ENCODE data around the gene TSPAN17.

The TSPAN17 gene

DNA sequence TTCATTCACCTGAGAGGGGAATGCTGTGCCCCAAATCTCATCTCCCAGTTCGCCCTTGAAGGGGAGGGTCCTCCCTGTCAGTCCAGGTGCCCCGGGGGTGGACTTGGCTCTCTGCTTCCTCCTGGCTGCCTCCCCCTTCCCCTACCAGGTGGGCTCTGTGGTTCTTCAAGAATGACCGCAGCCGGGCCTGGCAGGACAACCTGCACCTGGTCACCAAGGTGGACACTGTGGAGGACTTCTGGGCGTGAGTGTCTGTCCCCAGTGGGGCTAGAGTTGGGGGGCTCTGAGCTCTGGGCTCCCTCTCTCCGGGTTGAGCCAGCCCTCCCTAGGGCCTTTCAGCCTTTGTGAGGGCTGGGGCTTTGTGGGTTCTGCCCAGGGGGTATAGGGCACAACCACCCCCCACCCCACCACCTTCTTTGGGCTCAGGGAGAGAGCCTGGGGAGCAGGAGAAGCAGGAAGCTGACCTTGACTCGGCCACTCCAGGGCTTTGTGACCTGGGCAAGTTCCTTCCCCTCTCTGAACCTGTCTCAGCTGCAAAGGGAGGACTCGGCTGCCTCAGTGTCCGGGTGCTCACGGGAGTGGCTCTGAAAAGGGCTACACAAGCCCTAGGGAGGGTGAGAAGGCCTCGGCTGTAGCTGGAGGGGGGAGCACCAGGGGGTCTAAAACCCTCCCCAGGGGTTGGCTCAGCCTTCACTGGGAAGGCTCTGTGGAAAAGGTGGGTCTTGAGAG, 3.6 kb upstream of the TSPAN17 start:
- no peak for DNase-seq

GRCh38 chr5:176644294-176644693, 3.0 kb upstream of the TSPAN17 start:
- DNase-seq, result no peak

DNA sequence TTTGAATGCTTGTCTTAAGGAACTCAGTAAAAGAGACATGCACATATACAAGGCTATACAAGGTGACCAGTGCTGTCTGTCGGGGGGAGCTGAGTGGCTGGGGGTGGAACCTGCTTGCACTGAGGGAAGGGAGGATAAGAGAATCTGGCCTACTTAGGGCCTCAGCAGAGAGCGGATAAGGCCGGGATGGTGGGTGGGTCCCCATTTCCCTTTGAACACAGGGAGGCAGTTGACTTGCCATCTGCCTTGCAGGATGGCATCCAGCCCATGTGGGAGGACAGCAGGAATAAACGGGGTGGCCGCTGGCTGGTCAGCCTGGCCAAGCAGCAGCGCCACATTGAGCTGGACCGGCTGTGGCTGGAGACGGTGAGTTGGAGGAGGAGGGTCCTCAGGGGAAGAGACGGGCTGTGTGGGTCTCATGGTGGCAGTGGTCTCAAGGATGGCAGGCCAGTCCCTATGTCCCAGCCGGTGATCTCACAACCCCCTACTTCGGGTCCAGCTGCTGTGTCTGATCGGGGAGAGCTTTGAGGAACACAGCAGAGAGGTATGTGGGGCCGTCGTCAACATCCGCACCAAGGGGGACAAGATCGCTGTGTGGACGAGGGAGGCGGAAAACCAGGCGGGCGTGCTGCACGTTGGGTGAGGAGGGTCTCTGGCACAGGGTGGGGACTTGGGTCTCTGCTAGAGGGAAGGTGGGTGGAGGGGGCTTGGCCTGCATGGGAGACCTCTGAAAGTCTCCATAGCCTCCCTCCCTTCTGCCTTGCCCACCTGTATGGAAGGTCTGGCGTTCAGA, 2.2 kb upstream of the TSPAN17 start:
- no peak for DNase-seq

- no peak for DNase-seq
Measured at GRCh38 chr5:176646049-176646706, 1.1 kb upstream of the TSPAN17 start.

GRCh38 chr5:176646707-176647029, 616 bp upstream of the TSPAN17 start:
- no peak for DNase-seq

DNA sequence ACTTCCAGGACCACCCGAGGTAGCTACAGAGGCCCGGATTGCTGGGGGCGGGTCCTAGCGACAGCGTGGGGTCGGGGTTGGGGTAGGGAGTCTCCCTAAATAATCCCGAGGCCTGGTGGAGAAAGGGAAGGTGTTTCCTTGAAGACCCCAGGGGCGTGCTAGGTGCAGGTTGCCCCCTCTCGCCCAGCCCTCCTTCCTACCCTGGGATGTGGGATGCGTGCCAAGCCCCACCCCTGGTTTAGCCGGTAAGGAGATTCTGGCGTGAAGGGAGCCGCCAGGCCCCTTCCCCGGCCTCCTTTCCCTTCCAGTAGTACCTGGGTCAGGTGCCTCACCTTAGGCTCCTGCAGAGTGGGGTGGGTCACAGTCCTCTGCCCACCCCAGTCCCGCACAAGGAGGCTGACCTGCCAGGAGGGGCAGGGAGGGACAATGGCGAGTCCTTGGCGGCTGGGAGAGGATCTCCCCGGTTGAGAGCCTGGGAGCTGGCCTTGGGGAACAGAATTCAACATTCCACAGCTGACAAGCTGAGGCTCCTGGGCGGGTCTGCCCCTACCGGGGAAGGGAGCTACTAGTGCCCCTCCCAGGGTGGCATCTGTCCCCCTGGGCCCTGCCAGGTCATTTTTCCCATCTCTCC, 674 bp downstream of the TSPAN17 start:
- peak; percentile 81 for DNase-seq

DNA sequence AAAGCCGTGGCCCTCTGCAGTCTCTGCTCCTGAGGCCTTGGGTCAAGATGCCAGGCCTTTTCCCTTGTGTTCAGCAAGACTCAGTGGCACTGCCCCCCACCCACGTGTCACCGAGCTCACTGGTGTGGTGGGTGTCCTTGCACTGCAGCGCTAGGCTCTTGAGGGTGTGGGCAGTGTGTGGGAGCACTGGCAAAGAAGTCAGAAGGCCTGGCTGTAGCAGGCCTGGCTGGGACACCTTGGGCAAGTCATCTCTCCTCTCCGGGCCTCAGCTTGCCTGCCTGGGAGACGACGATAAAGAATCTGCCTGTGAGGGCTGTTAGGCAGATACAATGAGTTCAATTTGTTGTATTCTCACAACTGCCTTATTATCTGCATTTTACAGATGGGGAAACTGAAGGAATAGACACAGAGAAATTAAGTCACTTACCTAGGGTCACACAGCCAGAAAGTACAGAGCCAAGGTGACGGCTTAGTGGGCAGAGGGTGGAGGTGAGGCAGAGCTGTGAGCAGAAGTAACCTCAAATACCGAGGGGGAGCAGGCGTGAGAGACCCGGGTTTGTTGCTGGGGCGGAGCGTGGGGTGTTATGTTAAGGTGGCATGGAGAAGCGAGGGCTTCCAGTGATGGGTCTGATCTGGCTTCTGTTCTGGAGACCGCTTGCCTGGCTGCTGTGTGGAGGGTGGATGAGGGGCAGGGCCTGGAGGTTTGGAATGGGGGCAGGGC, 1.4 kb downstream of the TSPAN17 start:
- no peak for DNase-seq

GRCh38 chr5:176650354-176650884, 3.1 kb downstream of the TSPAN17 start:
- DNase-seq, result no peak

- DNase-seq, result no peak
Measured at GRCh38 chr5:176651472-176651980, 4.2 kb downstream of the TSPAN17 start.

GRCh38 chr5:176652136-176652535, 4.9 kb downstream of the TSPAN17 start:
- no peak for DNase-seq

GRCh38 chr5:176653401-176654385, 6.4 kb downstream of the TSPAN17 start:
- no peak for DNase-seq

DNA sequence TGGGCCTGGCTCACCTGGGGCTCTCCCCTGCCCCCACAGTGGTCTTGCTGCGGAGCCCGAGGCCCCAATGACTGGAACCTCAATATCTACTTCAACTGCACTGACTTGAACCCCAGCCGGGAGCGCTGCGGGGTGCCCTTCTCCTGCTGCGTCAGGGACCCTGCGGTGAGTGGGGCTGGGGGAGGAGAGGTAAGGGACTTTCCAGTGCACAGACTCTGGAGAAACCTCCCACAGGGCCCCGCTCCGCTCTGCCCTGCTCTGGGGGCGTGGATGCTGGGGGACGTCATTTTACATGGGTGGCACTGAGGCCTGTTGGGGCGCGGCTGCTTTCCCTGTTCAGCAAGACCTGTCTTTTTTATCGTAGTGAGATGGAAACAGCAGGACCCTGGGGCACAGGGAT, 7.6 kb downstream of the TSPAN17 start:
- DNase-seq, result no peak

- no peak for DNase-seq
Measured at GRCh38 chr5:176656467-176656990, 9.2 kb downstream of the TSPAN17 start.

DNA sequence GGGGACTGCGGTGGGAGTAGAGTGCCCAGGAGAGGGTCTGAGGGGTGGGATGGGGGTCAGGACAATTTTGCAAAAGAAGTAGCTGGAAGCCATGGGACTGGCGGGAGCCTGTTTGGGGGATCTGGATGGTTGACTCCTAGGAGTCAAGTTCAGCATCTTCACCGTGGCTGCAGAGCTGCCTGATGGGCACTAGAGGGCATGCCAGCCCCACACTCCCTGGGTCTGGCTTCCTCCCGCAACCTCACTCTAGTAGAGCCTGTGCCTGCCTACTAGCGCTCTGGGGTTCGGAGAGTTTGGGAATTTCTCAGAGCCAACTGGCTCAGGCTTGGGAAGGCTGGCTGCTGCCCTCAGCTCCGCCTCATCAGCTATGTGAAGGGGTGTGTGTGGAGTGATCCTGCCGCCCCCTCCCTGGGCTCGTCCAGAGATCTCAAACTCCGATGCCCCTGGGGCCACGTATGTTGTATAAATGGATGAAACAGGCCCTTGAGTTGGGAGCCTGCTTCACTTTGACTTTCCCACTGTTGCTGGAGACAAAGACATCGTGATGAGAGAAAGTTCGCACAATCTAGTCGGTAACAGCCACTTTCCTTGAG, 10.8 kb downstream of the TSPAN17 start:
- DNase-seq, result peak; percentile 82

- DNase-seq, result no peak
Measured at GRCh38 chr5:176658817-176659511, 11.7 kb downstream of the TSPAN17 start.

DNA sequence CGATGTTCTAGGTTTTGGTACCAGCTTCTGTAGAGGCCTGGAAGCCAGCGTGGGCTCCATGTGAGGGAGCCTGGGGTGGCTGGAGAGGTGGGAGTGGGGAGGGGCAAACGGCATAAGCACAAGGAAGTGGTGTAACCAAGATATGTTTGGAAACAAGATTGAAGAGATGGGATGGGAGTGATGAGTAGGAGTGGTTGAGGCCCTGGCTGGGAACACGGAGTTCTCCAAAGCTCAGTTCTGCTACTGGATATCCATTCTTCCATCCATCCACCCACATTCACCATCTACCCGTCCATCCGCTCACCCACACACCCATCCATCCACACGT, 12.2 kb downstream of the TSPAN17 start:
- DNase-seq, result no peak

GRCh38 chr5:176659860-176660461, 12.7 kb downstream of the TSPAN17 start:
- no peak for DNase-seq

GRCh38 chr5:176660530-176660859, 13.2 kb downstream of the TSPAN17 start:
- no peak for DNase-seq

GRCh38 chr5:176660860-176661641, 13.8 kb downstream of the TSPAN17 start:
- DNase-seq, result peak; percentile 99

Data from 8988T (cell line).